GM19023 (cell line): Measurements from ENCODE around the gene PPP1R13B.
"Not testable (repeated sequence)": the region's sequence is repeated elsewhere in the genome, so short reads cannot be mapped to it uniquely, and the experiment has no call there.

Source experiments
- ATAC-seq: cut with Tn5 transposase; IDR thresholded peaks from one replicate; pipeline ENCODE4 v1.9.1; 2021; ENCODE audit warnings: mild to moderate bottlenecking, moderate library complexity; ENCODE audit not compliant: unreplicated experiment

PPP1R13B gene

GRCh38 chr14:103859416-103860202 lies 12.2 kb upstream of the PPP1R13B start:
- no peak for ATAC-seq

- no peak for ATAC-seq
Measured at GRCh38 chr14:103858063-103858781, 10.8 kb upstream of the PPP1R13B start.

- no peak for ATAC-seq
Measured at GRCh38 chr14:103857256-103857655, 9.9 kb upstream of the PPP1R13B start.

- no peak for ATAC-seq
Measured at GRCh38 chr14:103856607-103857006, 9.2 kb upstream of the PPP1R13B start.

GRCh38 chr14:103856105-103856504 lies 8.7 kb upstream of the PPP1R13B start:
- no peak for ATAC-seq

GRCh38 chr14:103855734-103856095 lies 8.3 kb upstream of the PPP1R13B start:
- no peak for ATAC-seq

- no peak for ATAC-seq
Measured at GRCh38 chr14:103854822-103855733, 7.7 kb upstream of the PPP1R13B start.

- ATAC-seq: no peak
Measured at GRCh38 chr14:103854017-103854808, 6.8 kb upstream of the PPP1R13B start.

GRCh38 chr14:103849151-103849886 lies 1.9 kb upstream of the PPP1R13B start:
- no peak for ATAC-seq

- ATAC-seq: no peak
Measured at GRCh38 chr14:103848175-103849077, 1.1 kb upstream of the PPP1R13B start.

- ATAC-seq: peak; percentile 31
Measured at GRCh38 chr14:103846543-103847450, 578 bp downstream of the PPP1R13B start.

- ATAC-seq: no peak
Measured at GRCh38 chr14:103846097-103846496, 1.3 kb downstream of the PPP1R13B start.

- no peak for ATAC-seq
Measured at GRCh38 chr14:103845327-103845726, 2.0 kb downstream of the PPP1R13B start.

GRCh38 chr14:103841265-103841664 lies 6.1 kb downstream of the PPP1R13B start:
- ATAC-seq: not testable (repeated sequence)

GRCh38 chr14:103840014-103840413 lies 7.4 kb downstream of the PPP1R13B start:
- ATAC-seq: no peak

GRCh38 chr14:103839579-103839978 lies 7.8 kb downstream of the PPP1R13B start:
- no peak for ATAC-seq

GRCh38 chr14:103838117-103838516 lies 9.3 kb downstream of the PPP1R13B start:
- no peak for ATAC-seq
